ENCODE results near the gene IL1RAP.
"Not testable (repeated sequence)": the region's sequence is repeated elsewhere in the genome, so short reads cannot be mapped to it uniquely, and the experiment has no call there.

IL1RAP gene

DNA sequence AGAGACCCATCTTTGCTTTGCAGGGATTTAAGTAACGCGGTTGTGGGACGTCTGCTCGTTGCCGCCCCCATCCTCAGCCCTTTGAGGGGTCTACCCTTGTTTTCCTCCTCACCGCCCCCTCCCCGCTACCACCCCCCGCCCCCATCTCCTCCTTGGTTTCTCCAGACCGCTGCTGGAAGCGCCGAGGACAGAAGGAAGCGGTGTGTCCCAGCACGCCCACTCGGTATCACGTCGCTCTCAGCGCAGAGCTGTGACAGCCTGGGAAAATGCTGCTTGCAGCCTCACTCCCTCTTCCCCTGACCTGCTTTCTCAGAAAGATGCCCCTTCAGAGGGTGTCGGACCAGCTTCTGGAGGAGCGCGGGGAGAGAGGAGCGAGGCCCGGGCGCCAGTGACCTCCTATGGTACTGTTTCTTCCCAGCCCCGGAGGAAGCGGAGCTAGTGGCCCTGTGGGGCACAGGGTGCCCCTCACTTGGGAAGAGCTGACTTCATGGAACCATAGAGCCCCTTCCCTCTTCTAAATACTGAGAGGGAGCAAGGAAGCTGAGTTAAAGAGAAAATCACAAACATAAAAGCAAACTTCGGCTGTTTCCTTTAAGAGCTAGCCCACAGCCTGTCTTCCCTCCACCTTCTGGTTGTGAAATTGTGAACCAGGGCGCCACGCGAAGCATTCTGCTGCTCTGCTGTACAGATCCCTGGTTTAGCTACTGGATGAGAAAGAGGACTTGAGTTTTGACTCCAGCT lies 698 bp downstream of the IL1RAP start:
- DNase-seq, result no peak

- DNase-seq, result no peak
These were observed 2.5 kb downstream of the IL1RAP start for GRCh38 chr3:190516416-190516815.

DNA sequence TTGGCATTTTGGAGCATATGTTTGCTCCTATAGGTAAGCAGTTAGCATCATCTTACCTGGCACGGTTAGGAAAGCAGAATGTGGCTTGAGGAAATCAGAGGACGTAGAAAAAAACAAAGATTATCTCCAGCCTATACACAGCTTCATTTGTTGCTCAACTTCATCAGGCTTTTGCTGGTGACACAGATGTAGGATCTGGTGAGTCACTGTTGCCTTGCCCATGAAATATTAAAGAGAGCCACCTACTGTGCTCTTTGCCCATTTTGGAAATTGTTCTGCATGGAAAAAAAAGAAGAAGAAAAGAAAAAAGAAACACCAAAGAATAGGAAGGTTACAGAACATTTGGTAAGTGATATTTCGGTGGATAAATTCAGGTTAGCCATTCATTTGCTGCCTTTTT lies 3.8 kb downstream of the IL1RAP start:
- DNase-seq, result no peak

DNA sequence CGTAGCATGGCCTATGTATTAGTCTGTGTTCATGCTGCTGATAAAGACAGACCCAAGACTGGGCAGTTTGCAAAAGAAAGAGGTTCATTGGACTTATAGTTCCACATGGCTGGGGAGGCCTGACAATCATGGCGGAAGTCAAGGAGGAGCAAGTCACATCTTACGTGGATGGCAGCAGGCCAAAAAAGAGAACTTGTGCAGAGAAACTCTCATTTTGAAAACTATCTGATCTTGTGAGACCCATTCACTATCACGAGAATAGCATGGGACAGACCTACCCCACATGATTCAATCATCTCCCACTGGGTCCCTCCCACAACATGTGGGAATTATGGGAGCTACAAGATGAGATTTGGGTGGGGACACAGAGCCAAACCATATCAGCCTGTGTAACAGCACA lies 4.6 kb downstream of the IL1RAP start:
- DNase-seq, result not testable (repeated sequence)

DNA sequence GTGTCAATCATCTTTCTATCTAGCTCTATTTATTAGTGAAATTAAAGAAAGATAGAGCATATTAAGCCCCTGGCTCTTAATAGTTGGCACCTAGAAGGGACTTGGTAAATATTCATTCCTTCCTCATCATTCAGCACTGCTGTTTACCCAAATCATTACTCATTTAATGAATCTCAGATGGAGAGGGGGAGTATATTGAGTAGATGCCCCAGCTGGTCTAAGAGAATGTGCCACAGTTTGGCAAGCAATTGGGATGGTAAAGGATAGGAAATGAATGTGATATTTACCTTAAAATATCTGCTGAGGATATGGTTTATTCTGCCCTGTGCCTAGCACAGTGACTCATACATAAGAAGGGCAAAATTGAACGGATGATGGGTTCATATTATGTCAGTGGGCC lies 6.0 kb downstream of the IL1RAP start:
- no peak for DNase-seq

GRCh38 chr3:190521998-190522397 lies 8.1 kb downstream of the IL1RAP start:
- no peak for DNase-seq

DNA sequence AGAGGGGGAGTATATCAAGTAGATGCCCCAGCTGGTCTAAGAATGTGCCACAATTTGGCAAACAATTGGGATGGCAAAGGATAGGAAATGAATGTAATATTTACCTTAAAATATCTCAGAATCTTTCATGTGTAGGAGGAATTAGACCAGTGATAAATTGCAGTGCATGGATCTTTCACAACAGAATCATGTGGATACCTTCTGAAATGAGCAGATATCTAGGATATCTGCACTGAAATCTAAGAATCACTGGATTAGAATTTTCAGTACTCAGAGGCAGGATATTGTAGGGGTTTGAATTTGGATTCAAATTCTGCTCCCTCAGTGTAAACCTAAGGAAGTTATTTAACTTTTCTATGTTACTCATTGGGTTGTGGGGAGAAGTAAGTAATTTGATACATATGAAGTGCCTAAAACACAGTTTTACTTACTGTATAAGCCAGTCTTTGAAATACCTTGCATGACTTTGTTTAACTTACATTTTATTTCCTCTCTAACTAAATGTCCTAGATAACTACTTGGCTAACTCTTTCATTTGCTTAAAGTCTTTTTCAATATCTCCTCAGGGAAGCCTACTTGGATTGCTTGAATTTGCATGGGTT lies 8.8 kb downstream of the IL1RAP start:
- no peak for DNase-seq

DNA sequence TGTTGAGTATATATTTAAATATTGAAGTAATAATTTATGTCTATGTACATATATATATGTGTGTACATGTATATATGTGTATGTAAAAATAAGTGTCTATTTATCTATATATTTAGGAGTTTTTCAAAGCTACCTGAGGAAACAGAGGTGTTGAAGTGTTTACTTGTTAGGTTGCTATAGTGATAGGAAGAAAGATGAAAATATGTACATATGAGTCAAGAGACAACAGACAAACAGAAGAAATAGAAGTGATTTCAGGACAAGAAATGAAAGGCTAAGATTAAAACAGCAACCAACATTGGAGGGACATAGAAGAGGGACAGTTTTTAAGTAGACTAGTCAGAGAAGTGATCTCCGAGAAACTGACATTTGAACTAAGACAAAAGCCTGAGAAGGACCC lies 11.1 kb downstream of the IL1RAP start:
- DNase-seq, result no peak

DNA sequence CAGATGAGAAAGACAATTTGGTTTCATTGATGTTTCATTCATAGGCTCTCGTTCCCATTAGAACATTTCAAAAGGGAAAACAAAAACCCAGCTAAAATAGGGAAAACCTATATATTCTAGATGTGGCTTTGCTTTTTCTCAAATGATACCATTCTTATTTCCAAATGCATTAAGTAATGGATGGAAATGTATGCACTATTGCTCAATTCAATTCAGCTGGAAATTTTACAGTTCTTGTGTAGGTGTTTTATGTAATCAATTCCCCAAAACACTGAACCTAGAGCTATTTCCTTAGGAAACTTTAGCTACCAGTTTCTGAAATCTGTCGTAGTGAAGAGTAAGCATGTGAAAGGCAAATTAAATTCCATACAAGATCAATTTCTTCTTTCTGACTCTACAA lies 11.7 kb downstream of the IL1RAP start:
- no peak for DNase-seq

- DNase-seq, result no peak
These were observed 13.2 kb downstream of the IL1RAP start for GRCh38 chr3:190526787-190527762.

DNA sequence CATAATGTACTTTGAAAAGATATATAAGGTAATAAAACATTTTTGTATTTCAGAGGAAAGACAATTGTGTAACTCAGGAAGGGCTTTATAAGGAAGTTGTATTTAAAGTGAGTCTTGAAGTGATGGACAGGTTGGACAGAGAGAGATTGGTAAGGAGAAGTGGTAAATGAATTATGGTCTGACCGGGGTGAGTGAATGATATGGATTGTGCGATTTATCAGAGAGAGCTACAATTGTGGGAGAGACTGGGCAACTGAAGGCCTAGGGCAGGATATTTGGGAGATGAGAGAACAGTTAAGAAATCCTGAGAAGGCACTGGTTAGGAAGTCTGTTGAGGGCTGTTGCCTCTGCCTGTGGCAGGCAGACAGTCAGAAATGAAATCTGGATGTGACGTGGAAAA lies 14.8 kb downstream of the IL1RAP start:
- no peak for DNase-seq

- no peak for DNase-seq
These were observed 17.5 kb downstream of the IL1RAP start for GRCh38 chr3:190531406-190531805.

GRCh38 chr3:190532731-190533203 lies 18.9 kb downstream of the IL1RAP start:
- no peak for DNase-seq

- no peak for DNase-seq
These were observed 19.8 kb downstream of the IL1RAP start for GRCh38 chr3:190533511-190534281.

- DNase-seq, result no peak
These were observed 20.5 kb downstream of the IL1RAP start for GRCh38 chr3:190534386-190534785.

DNA sequence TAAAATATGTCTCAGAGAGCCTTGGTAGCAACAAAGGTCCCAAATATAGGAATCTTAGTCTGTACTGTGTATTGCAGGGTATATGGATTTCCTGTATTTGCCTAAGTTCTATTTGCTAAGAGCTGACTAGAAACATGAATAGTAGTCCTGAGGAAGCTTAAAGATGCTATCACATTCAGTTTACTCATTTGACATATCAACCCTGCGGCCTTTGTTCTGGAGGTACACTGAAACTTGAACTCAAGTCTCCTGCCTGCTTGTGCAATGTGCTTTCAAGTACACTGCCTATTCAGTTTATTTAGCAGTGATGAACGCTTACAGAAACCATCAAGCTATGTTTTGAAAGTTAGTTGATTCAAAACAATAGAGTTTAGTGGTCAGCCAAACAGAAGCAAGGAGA lies 21.1 kb downstream of the IL1RAP start:
- no peak for DNase-seq

DNA sequence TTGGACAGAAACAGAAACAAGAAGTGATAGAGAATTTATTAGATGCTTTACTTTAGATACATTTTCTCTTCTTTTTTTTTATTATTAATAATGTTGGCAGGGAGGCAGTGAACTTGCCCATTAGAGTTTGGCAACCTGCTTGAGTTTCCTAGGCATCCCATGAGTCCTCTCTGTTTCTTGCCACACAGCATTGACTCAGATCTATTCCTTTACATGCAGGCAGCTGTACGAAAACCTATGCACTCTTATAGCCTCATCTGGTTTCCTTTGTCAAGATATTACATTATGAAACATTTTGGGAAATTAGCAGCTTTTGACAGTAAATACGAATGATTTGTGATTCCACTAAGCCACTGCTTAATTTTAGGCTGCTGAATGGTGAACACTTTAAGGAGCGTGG lies 23.3 kb downstream of the IL1RAP start:
- DNase-seq, result no peak

DNA sequence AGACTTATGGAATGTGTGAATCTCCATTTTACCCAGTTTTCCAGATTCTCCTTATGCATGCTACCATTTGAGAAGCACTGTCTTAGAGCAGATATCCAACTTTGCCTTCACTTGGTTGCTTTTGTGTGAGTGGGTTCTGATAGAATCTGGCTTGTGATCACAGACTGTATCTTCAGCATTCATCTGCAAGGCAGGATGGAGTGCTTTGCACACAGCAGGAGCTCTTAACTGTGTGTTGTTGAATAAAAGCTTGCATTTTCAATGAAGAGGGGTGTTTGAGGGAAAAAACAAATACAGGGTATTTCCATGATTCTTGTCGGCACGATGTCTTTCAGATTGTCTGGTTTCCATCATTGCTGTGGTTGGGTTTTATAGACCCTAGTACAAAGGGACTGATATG lies 24.4 kb downstream of the IL1RAP start:
- no peak for DNase-seq

DNA sequence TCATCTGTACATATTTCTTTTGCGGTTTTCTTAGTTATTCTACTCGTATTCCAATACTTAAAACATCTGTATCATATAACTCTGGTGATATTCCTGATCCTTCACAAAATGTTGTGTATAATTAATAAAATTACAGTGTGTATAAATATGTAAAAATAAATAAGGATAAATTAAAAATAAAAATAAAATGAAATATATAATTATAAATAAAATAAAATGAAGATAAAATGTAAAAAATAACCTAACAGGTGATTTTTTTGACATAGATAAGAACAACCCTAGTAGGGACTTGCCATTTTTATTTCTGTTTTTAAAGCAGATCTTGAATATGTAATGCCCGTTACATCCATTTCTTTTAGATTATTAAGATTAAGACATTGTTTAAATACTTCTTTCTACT lies 25.6 kb downstream of the IL1RAP start:
- DNase-seq, result no peak

DNA sequence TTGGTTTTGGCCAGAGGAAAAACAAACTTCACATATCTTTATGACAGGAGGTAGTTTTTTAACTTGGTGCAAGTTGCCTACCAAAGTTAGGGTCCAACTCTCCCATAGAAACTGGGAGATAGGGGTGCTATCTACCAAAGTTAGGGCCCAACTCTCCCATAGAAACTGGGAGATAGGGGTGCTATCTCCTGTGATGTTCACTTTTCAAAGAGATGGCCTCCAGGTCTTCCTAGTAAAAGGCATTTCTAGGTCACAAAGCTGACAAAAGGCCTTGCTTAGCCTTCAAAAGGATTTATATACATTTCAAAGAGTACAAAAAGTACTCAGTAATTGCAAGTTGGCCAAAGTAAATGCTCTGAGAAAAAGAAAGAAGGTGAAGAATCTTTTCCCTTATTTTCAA lies 27.1 kb downstream of the IL1RAP start:
- DNase-seq, result no peak

DNA sequence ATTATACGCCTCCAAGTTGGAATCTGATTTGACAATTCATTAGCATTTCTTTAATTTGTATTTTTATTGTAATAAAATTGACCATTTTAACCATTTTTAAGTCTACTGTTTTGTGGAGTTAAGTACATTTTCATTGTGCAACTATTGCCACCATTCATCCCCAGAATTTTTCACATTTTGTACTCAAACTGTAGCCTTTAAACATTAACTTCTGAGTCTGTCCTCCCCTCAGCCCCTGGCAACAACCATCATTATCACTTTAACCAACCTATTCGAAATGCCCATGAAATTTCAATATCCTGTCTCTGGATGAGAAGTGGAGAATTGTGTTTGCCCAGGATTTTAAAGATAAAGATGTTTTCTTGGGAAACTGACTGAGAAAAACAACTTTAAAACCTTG lies 27.7 kb downstream of the IL1RAP start:
- DNase-seq, result no peak

DNA sequence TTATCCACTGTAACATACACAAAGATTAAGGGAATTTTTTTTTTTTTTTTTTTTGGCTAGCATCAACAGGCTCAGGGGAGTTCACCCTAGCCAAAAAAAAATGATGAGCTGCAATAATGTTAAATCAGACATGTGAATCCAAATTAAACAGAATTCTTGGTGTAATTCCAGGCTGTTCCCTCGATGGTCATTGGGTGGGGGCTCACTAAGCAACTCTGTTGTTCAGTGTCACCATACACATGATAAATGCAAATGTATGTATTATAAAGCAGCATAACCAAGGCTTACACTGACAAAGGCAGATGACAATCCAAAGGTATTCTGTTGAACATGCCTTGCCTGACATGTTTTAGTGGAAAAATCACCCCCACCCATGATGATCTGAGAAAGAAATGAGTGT lies 29.0 kb downstream of the IL1RAP start:
- no peak for DNase-seq

DNA sequence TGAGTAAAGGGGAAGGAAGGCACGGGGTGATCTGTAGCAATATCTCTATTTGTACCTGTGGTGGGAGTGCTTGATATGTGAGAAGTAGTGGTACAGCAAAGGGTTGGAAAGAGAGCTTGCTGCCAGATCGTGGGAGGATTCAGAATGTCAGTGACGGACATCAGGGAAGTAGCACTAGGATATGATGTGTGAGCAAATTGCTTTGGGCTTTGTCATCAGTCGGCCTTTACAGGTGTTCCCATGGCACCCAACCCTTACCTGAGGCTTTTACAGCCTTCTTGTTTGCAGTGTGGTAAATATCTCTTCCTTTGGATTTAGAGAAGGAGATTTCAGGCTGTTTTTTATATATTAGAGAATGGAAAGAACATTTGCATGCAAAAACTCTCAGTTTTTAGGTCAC lies 29.8 kb downstream of the IL1RAP start:
- DNase-seq, result no peak
